HG02678 (cell line): ENCODE results near the gene FPR1.
"Not testable (repeated sequence)": the region's sequence is repeated elsewhere in the genome, so short reads cannot be mapped to it uniquely, and the experiment has no call there.

ENCODE experiments used
- ATAC-seq: cut with Tn5 transposase; IDR thresholded peaks from one replicate; pipeline ENCODE4 v1.9.1; 2021; ENCODE audit warnings: mild to moderate bottlenecking, moderate library complexity; ENCODE audit not compliant: unreplicated experiment

The FPR1 gene

GRCh38 chr19:51738523-51738922 is 13.2 kb downstream of the FPR1 start:
- ATAC-seq = not testable (repeated sequence)

GRCh38 chr19:51737924-51738323 is 13.8 kb downstream of the FPR1 start:
- no peak for ATAC-seq

GRCh38 chr19:51737389-51737788 is 14.3 kb downstream of the FPR1 start:
- ATAC-seq = no peak

- no peak for ATAC-seq
Measured at GRCh38 chr19:51735759-51736449, 15.8 kb downstream of the FPR1 start.

GRCh38 chr19:51733742-51734522 is 17.7 kb downstream of the FPR1 start:
- ATAC-seq = no peak

- no peak for ATAC-seq
Measured at GRCh38 chr19:51729781-51730180, 21.9 kb downstream of the FPR1 start.

- ATAC-seq = no peak
Measured at GRCh38 chr19:51727349-51727880, 24.3 kb downstream of the FPR1 start.

- ATAC-seq = no peak
Measured at GRCh38 chr19:51726049-51726448, 25.6 kb downstream of the FPR1 start.

GRCh38 chr19:51724543-51724942 is 27.1 kb downstream of the FPR1 start:
- no peak for ATAC-seq

GRCh38 chr19:51722492-51722891 is 29.2 kb downstream of the FPR1 start:
- ATAC-seq = no peak

- ATAC-seq = no peak
Measured at GRCh38 chr19:51721905-51722304, 29.8 kb downstream of the FPR1 start.

- ATAC-seq = no peak
Measured at GRCh38 chr19:51719251-51719988, 32.3 kb downstream of the FPR1 start.

- ATAC-seq = no peak
Measured at GRCh38 chr19:51716925-51717324, 34.8 kb downstream of the FPR1 start.

GRCh38 chr19:51715850-51716249 is 35.8 kb downstream of the FPR1 start:
- no peak for ATAC-seq

- no peak for ATAC-seq
Measured at GRCh38 chr19:51714848-51715247, 36.8 kb downstream of the FPR1 start.

- ATAC-seq = no peak
Measured at GRCh38 chr19:51713319-51714285, 38.1 kb downstream of the FPR1 start.

- no peak for ATAC-seq
Measured at GRCh38 chr19:51712461-51713081, 39.1 kb downstream of the FPR1 start.

GRCh38 chr19:51711702-51712101 is 40.0 kb downstream of the FPR1 start:
- no peak for ATAC-seq

- no peak for ATAC-seq
Measured at GRCh38 chr19:51710163-51710562, 41.5 kb downstream of the FPR1 start.

GRCh38 chr19:51709575-51709974 is 42.1 kb downstream of the FPR1 start:
- no peak for ATAC-seq
